T1000 (cell line): ENCODE results near the gene ZMYND8.
"Not testable (repeated sequence)": the region's sequence is repeated elsewhere in the genome, so short reads cannot be mapped to it uniquely, and the experiment has no call there.

ENCODE experiments used
- DNase-seq: peaks from one replicate; lab custom pipeline; 2025; ENCODE audit warnings: mixed read lengths; lab: John Stamatoyannopoulos, UW

ZMYND8 gene

GRCh38 chr20:47370850-47371782 is 14.6 kb upstream of the ZMYND8 start:
- DNase-seq = no peak

GRCh38 chr20:47370214-47370613 is 13.7 kb upstream of the ZMYND8 start:
- DNase-seq = no peak

GRCh38 chr20:47368301-47368700 is 11.8 kb upstream of the ZMYND8 start:
- DNase-seq = no peak

- DNase-seq = not testable (repeated sequence)
Measured at GRCh38 chr20:47366301-47366700, 9.8 kb upstream of the ZMYND8 start.

- DNase-seq = no peak
Measured at GRCh38 chr20:47365023-47365764, 8.7 kb upstream of the ZMYND8 start.

GRCh38 chr20:47362361-47363219 is 6.1 kb upstream of the ZMYND8 start:
- no peak for DNase-seq

- no peak for DNase-seq
Measured at GRCh38 chr20:47361057-47361915, 4.8 kb upstream of the ZMYND8 start.

GRCh38 chr20:47360297-47361056 is 4.0 kb upstream of the ZMYND8 start:
- peak; percentile 81 for DNase-seq

GRCh38 chr20:47359530-47360296 is 3.2 kb upstream of the ZMYND8 start:
- no peak for DNase-seq

- peak; percentile 74 for DNase-seq
Measured at GRCh38 chr20:47358672-47359529, 2.4 kb upstream of the ZMYND8 start.

GRCh38 chr20:47358039-47358671 is 1.7 kb upstream of the ZMYND8 start:
- DNase-seq = no peak

- no peak for DNase-seq
Measured at GRCh38 chr20:47357296-47358038, 968 bp upstream of the ZMYND8 start.

GRCh38 chr20:47356220-47356525 is 326 bp downstream of the ZMYND8 start:
- no peak for DNase-seq

GRCh38 chr20:47355489-47356219 is 845 bp downstream of the ZMYND8 start:
- DNase-seq = no peak

GRCh38 chr20:47354714-47355488 is 1.6 kb downstream of the ZMYND8 start:
- no peak for DNase-seq

- DNase-seq = no peak
Measured at GRCh38 chr20:47354464-47354713, 2.1 kb downstream of the ZMYND8 start.
